Suppressor macrophage treated with lipopolysaccharide for 1 hour (primary cell): Measurements from ENCODE around the gene ECEL1.
A peak's percentile ranks its signal among the peaks of the same experiment; 100 is the strongest.
"Not testable (repeated sequence)": the region's sequence is repeated elsewhere in the genome, so short reads cannot be mapped to it uniquely, and the experiment has no call there.

Experiments
- DNase-seq, 3 donors: peaks; one replicate each; pipeline ENCODE4 v3.0.0-alpha.2; 2020 to 2022

Gene ECEL1

GRCh38 chr2:232487385-232488096 lies at the start of gene ECEL1:
Gene ECEL1 (minus strand): TSS chr2:232487834. CDS start chr2:232486653, 1,181 bp downstream.
- peak in 1 of 3 donors; percentile 25 for DNase-seq

GRCh38 chr2:232537079-232537478 lies 49.4 kb upstream of the ECEL1 start:
- DNase-seq: no peak

DNA sequence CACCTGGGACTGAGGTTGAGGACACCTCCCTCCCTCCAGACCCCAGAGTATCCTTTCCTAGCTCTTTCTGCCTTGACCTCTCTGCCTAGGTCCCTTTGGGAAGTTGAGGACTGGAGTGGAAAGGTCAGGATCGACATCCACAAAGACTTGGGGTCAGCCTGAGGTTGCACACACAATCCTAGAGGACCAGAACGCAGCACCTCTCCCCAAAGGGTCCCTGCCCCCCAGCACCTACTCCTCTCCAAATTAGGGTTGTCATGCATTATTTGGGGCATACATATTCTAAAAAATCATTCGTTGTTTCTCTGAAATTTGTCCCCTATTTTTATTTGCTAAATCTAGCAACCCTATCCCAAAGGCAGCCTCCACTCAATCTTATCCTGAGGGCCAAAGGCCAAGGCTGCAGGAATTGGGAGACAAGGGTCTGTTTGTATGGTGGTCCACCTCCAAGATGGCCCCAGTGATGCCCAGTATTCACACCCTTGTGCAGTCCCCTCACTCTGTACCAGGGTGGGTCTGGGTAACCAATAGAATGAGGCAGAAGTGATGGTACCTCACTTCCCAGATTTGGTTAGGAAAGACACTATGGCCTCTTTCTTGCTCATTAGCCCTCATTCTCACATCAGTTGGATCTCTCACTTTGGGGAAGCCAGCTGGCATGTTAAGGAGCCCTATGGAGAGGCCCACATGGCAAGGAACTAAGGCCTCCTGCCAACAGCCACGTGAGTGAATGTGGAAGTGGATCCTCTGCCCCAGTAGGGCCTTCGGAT lies 48.3 kb upstream of the ECEL1 start:
- DNase-seq: peak in 2 of 3 donors; percentile 26 to 38

DNA sequence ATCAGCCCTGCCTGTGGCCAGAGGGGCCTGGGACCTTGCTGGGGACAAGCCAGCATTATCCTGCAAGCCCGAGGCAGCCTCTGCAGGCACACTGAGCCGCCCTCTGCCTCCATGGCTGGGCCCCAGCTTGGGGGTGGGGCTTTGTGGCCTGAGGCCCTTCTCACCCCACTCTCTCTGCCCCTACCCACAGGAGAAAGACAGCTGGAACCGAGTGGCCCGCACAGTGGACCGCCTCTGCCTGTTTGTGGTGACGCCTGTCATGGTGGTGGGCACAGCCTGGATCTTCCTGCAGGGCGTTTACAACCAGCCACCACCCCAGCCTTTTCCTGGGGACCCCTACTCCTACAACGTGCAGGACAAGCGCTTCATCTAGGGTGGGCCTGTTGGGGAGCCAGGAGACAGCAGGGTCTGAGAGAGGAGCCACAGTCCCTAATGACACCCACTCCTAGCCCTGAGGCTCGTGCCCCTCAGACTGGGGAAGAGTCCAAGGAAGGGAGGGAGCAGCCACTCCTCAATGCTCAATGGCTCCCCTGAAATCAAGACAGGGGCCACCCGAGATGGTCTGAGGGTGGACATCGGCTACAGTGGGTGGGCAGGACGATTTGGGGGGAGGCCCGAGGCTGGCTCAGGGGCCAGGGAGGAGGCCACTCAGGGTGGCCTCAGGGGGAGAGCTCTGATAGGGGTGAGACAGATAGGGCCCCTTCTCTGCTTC lies 47.5 kb upstream of the ECEL1 start:
- no peak for DNase-seq

DNA sequence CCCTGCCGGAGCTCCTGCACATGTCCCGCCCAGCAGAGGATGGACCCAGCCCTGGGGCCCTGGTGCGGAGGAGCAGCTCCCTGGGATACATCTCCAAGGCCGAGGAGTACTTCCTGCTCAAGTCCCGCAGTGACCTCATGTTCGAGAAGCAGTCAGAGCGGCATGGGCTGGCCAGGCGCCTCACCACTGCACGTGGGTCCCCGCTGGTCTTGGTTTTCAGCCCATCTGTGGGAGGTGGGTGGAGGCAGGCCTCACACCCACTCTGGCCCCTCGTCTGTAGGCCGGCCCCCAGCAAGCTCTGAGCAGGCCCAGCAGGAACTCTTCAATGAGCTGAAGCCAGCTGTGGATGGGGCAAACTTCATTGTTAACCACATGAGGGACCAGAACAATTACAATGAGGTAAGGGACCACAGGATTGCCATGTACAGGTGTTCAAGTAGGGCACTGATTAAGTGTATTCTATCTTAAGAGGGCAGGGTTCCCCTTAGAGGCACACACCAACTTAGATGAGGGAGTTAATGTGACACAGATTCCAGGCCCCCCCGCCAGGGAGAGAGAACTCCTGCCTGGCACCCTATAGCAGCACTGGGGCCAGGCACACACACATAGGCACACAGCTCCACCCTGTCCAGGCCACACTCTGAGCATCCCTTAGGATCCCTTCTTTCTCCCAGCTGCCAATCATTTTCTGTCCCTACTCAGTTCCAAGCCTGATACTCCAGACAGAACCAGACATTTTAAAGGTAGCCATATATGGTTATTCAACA lies 46.5 kb upstream of the ECEL1 start:
- DNase-seq: no peak

- DNase-seq: not testable (repeated sequence)
Measured at GRCh38 chr2:232532821-232533220, 45.2 kb upstream of the ECEL1 start.

- DNase-seq: no peak
Measured at GRCh38 chr2:232532419-232532818, 44.8 kb upstream of the ECEL1 start.

- DNase-seq: no peak
Measured at GRCh38 chr2:232530626-232531260, 43.1 kb upstream of the ECEL1 start.

GRCh38 chr2:232529806-232530547 lies 42.3 kb upstream of the ECEL1 start:
- DNase-seq: no peak

DNA sequence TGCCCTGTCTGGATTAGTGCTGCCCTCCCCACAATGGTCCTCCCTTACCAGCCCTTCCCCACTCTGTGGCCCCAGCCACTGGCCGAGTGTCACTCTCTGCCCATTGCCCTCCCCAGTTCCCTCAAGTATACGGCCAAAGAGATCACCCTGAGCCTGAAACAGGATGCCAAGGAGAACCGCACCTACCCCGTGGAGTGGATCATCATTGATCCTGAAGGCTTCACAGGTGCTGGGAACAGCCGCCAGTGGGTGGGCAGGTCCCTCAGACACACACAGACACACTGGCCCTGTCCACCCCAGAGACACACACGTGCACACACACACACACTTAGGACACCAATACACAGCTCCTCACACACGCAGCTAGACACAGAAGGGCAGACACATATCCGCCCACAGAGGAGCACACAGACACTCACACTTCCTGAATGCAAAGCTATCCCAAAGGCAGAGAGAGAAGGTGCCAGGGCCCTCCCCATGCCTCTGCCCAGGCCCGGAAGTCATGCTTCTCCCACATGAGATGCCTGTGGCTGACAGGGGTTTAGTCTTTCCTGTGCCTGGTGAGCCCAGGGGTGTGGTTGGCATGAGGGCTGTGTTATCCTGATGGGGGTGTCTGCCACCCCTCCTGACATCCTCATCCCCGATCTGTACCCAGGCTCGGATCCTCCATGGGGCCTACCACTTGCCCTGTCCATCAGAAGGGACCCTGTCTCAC lies 41.3 kb upstream of the ECEL1 start:
- DNase-seq: peak; percentile 37 to 40 (median 37)

GRCh38 chr2:232527905-232528470 lies 40.4 kb upstream of the ECEL1 start:
- no peak for DNase-seq

DNA sequence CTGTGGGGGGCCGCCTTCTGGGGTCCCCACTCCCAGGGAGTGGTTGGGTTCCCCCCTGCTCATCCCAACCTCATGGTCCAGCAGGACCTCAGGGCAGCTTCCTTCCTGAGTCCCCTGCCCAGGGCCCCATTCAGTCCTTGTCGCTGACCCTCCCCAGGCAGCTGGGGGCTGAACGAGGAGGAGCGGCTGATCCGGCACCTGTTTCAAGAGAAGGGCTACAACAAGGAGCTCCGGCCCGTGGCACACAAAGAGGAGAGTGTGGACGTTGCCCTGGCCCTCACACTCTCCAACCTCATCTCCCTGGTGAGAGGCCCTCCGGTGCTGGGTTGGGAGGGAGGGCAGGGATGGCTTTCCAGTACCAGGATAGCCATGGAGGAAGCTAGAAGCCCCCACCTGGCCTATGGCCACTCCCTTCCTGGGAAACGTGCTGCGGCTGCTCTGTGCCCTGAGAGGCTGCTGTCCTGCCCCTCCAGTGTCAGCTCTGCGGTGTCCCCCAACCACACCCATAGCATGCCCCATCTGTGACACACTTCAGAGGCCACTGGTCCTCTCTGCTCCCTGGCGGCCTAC lies 38.8 kb upstream of the ECEL1 start:
- DNase-seq: no peak

DNA sequence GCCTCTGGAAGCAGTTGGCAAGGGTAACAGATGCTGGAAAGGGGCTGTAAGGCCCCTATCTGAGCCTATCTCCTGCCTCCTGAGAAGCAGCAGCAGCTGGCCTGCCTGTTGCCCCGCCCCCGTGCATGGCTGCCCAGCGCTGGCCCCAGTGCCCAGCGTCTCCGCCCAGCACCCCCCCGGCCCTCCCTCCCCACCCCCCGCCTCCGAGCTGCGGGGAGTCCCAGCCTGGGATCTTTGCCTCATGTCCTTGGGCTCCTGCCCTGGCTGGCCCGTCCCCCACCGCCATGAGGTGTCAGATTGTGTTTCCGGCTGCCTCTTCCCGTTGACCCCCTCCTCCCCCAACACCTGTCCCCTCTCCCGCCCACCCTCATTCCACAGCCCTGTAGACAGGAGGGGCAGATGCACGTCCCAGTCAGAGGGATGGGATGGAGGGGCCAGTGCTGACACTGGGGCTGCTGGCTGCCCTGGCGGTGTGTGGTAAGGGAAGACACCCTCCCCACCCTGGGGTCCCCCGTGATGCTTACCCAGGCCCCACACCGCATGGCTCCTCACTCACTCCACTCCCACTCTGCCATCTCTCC lies 38.2 kb upstream of the ECEL1 start, which contains the start of gene CHRND:
Gene CHRND (plus strand): TSS at position 370 of the 581 bp plus-strand sequence. CDS start 56 bp downstream, at position 426.
- DNase-seq: peak; percentile 24 to 55 (median 25)

- DNase-seq: no peak
Measured at GRCh38 chr2:232525199-232525598, 37.6 kb upstream of the ECEL1 start.

DNA sequence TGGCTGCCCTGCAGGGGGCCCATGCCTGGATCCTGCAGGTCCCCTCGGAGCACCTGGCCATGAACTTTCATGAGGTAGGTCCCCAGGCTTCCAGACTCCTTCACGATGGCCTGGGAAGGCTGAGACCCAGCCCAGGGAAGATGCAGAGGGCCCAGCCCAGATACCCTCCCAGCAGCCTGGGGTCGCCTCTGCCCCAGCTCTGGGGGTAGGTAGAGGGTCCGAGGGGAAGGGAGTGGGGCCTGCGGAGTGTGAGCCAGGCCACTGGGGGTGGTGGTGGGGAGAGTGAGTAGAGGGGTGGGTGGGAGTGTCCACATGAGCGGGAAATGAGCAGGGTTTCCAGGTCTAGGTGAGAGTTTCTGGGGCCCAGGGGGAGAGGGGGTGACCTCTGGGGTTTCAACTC lies 37.1 kb upstream of the ECEL1 start:
- no peak for DNase-seq

DNA sequence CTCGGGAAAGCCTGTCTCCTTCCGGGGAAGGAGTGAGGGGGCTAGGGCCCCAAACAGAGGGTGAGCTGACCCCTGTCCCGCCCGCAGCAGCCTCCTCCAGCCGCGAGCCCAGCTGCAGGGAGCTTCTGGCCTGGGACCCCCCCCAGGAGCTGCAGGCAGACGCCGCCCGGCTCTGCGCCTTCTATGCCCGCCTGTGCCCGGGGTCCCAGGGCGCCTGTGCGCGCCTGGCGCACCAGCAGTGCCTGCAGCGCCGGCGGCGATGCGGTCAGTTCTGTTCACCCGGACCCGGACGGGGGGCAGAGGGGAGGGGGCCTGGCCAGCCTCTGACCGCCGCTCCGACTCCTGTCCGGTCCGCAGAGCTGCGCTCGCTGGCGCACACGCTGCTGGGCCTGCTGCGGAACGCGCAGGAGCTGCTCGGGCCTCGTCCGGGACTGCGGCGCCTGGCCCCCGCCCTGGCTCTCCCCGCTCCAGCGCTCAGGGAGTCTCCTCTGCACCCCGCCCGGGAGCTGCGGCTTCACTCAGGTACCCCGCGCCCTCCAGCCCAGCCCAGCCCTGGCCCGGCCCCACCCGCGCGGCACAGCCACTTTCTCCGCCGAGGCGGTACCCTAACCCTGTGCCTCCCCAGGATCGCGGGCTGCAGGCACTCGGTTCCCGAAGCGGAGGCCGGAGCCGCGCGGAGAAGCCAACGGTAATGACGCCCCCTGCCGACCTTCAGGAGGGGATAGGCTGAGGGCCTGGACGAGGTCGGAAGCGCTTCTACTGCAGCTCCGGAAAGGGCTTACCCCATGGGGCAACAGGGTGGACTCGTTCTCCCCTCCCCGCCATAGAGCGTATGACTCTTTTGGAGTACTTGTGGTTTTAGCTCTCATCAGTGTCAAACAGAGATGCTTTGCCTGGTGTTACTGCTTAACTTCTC lies 36.3 kb upstream of the ECEL1 start:
- peak; percentile 45 to 61 (median 50) for DNase-seq

GRCh38 chr2:232523402-232523681 lies 35.7 kb upstream of the ECEL1 start:
- DNase-seq: no peak

DNA sequence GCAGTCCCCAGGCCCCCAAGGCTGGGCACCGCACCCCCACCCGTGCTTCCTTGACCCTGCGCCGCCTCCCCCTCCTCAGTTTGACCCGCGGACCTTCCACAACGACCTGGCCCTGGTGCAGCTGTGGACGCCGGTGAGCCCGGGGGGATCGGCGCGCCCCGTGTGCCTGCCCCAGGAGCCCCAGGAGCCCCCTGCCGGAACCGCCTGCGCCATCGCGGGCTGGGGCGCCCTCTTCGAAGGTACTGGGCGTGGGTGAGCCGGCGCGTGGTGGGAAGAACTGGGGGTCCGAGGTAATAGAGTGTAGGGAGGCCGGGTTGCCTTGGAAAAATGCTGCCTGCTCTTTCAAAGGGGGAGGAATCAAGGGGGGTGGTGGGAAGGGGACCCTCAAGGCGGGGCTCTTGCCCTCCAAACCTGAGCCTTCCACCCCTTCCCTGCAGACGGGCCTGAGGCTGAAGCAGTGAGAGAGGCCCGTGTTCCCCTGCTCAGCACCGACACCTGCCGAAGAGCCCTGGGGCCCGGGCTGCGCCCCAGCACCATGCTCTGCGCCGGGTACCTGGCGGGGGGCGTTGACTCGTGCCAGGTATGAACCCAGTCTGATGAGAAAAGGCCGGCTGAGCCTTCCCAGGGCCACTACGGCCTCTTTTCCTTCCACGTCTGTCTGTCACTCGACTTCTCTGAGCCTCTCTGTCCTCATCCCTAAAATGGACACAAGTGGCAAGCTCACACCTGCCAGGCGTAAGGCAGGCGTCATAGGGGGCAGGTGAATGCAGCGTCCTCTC lies 35.2 kb upstream of the ECEL1 start:
- no peak for DNase-seq
